HG02610 (cell line): ENCODE measurements around the gene TOMM7.
"Not testable (repeated sequence)": the region's sequence is repeated elsewhere in the genome, so short reads cannot be mapped to it uniquely, and the experiment has no call there.

Experiments used
- ATAC-seq: cut with Tn5 transposase; IDR thresholded peaks from one replicate; pipeline ENCODE4 v1.9.1; 2021; ENCODE audit warnings: mild to moderate bottlenecking, moderate library complexity; ENCODE audit not compliant: unreplicated experiment

The TOMM7 gene

DNA sequence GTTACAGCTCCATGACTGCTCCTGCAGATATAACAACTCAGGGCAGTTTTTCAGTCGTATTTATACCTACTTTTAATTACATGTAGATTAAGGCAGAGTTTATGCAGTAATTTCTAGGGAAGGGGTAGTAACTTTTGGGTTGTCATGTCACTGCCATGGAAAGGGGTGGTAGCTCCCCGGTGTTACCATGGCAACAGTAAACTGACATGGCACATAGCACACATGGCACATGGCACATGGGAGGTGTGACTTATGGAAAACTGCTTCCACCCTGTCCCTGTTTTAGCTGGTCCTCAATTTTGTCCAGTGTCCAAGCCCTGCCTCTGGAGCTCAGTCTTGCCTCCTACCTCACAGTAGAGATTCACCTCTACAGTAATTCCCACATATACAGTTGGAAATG, 3.9 kb upstream of the TOMM7 start:
- no peak for ATAC-seq

- ATAC-seq = no peak
Measured at GRCh38 chr7:22824760-22825159, 2.1 kb upstream of the TOMM7 start.

- ATAC-seq = no peak
Measured at GRCh38 chr7:22823142-22823497, 471 bp upstream of the TOMM7 start.

DNA sequence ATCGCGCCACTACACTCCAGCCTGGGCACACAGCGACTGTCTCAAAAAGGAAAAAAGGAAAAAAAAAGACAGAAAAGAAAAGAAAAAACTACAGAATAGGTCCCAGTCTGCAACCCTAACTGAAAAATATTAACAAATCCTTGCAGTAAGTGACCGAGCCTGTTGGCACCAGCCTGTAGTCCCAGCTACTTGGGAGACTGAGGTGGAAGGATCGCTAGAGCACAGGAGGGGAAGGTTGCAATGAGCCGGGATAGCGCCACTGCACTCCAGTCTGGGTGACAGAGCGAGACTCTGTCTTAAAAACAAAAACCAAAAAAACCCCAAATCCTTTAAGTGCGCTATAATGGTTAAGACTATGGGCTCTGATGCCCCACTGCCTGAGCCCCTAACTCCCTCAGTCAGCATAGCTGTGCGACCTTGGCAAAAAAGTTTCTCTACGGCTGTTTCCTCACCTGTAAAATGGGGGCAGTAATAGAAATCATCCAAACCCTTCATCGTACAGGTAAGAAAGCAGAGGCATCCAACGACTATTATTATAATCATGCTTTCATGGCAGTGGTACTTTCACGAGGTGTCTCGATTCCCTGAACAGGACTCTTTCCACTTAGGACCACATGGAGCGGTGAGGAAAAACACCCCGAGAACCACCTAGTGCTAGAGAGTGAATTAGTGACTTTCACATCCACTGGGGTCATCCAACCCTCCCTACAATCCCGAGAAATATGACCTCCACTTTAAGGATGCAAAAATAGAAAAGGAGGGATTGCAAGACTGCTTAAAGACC, 755 bp downstream of the TOMM7 start:
- no peak for ATAC-seq

GRCh38 chr7:22819476-22819875, 3.2 kb downstream of the TOMM7 start:
- no peak for ATAC-seq

DNA sequence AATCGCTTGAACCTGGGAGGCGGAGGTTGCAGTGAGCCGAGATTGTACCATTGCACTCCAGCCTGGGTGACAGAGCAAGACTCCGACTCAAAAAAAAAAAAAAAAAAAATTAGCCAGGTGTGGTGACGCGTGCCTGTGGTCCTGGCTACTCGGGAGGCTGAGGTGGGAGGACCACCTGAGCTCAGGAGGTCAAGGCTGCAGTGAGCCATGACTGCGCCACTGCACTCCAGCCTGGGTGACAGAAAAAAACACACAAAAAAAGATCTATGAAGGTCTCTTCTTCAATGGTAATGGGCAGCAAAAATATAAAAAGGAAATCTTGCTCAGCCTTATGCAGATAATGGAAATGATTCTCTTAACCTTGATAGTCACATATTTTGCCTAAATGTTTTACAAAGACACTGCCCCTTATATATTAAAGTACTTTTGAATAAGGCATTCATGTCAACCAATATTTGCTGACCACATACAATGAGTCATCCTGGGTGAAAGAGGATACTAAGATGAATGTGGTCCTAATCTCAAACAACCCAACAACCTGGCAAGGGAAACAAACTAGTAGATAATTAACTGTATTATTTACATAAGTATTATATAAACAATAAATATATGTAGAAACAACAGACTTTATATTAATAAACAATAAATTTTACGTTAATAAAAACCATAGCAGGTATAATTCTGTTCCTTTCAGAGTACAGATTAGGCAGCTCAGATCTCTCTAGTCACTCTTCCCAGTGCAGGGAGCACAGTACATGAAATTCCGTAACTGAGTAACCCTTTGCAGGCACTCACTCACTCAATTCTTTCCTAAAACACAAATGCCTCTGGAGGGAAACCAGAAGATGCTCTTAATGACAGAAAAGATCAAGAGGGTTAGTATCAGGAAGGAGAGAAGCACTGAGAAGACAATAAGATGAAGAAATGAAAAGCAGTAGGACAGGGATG, 8.1 kb downstream of the TOMM7 start:
- ATAC-seq = no peak

GRCh38 chr7:22812353-22812752, 10.3 kb downstream of the TOMM7 start:
- no peak for ATAC-seq

DNA sequence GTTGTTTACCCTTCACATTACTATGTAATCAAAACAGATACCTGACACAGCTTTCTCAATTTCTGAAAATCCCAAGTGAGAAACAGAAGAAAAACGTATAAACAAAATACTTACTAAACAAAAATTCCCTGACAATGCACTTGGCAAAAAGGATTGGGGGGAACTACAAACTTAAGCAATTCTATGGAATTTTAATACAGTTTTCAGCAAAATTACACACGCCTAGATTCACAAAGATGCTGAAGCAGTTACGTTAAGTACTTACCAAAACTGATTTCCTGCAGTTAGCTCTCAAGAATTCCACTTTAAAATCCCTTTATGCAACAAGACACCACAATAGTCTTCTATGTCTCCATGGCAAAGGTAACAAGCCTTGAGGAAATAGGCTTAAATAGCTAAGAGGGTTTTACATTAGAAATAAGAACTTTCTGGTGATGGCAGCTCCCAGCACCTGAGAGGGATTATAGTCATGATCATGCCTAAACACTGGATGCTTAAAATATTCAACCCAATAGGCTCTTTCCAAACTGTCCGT, 10.8 kb downstream of the TOMM7 start:
- ATAC-seq = no peak

GRCh38 chr7:22810843-22811242, 11.8 kb downstream of the TOMM7 start:
- ATAC-seq = no peak

DNA sequence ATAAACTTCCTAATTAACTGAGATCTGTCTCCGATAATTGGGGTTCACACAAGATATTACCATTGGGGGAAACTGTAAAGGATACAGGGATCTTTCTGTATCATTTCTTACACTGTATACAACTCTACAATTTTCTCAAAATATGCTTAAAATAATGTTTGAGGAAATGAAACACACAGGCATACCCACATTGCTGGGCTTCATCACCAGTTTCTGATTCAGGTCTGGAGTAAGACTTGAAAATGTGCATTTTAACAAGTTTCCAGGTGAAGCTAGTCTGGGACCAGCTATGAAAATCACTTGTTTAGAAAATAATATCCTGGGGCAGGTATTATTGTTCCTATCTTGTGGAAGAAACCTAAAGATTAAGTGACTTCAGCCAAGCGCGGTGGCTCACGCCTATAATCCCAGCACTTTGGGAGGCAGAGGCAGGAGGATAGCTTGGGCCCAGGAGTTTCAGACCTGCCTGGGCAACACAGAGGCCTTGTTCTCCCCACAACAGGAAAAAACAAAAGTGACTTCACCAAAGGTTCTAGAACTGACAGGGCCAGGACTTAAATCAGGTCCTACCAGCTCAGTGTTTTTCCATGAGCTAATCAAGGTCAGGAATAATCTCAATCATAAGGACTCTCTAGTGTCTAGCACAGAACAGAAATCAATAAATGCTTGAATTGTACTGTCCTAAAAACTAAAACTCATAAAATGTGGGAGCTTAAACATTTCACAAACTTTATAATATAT, 12.6 kb downstream of the TOMM7 start:
- ATAC-seq = no peak

GRCh38 chr7:22808140-22808539, 14.5 kb downstream of the TOMM7 start:
- no peak for ATAC-seq

DNA sequence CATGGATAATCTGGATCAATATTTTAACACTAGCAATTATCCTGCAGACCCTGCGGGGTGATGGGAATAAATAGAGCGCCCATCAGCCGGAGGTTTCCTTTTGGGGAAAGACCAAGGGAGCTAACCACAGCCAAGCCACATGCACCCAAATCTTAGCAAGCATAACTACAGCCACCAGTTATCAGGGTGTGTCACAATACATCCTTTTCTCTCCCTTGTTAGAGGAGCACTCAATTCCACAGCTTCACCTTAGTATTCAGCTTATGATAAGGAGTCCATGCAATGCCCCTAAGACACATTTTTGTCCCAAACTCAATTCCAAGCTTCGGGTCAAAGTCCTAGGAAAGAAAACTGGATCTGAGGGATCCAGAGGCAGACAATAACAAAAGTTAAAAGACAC, 15.9 kb downstream of the TOMM7 start:
- no peak for ATAC-seq

- no peak for ATAC-seq
Measured at GRCh38 chr7:22805227-22805626, 17.4 kb downstream of the TOMM7 start.

- ATAC-seq = not testable (repeated sequence)
Measured at GRCh38 chr7:22802831-22803230, 19.8 kb downstream of the TOMM7 start.

GRCh38 chr7:22802426-22802825, 20.2 kb downstream of the TOMM7 start:
- ATAC-seq = no peak

DNA sequence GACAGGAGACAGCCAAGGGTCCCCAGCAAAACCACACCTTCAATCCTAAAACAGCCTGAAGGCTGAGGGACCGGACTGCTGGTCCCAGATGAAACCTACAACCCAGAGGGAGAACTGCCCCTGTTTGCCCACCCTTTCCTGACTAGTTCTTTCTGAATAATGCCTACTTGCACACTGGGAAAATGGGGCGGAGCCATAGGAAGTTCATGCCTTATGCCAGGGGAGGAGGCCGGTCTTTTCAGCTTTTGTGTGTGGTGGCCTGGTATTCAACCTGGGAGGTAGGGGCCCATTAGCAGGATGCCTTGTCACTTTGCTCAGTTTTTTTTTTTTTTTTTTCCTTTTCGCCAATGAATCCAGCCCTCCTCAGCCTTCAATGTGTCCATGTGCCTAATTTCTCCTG, 20.7 kb downstream of the TOMM7 start:
- no peak for ATAC-seq

- no peak for ATAC-seq
Measured at GRCh38 chr7:22799633-22800032, 23.0 kb downstream of the TOMM7 start.

DNA sequence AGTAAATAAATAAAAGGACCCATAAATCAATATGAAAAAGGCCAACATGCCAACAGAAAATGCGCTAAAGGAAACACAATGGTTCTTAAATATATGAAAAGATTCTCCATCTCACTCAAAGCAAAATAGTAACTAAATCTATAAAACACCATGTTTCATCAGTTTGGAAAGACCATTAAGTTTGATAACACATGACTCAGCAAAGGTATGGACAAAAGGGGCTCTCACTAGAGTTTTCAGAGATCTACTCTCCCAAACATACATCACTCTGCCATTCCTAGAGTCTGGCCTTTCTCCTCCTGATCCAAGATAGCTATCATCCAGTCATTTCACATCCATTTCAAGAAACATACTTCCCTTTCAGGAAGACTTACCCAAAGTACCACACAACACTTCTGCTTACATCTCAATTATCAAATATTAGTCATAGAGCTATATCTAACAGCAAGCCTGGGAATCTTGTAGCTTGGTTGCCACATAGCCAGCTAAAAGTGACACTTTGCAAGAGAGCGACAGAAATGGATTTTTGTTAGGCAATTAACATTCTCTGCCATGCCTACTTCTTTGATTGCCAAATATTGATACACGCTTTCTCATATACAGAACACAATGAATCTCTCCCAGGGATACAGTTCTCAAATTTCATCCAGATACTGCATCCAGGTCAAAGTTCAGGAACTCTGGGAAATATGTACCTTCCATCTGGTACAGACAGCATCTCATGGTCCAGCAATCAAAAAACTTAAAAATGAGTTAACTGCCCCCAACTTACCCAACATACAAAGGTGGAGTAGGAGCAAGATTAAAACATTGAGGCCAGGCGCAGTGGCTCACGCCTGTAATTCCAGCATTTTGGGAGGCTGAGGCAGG, 28.8 kb downstream of the TOMM7 start:
- ATAC-seq = no peak

DNA sequence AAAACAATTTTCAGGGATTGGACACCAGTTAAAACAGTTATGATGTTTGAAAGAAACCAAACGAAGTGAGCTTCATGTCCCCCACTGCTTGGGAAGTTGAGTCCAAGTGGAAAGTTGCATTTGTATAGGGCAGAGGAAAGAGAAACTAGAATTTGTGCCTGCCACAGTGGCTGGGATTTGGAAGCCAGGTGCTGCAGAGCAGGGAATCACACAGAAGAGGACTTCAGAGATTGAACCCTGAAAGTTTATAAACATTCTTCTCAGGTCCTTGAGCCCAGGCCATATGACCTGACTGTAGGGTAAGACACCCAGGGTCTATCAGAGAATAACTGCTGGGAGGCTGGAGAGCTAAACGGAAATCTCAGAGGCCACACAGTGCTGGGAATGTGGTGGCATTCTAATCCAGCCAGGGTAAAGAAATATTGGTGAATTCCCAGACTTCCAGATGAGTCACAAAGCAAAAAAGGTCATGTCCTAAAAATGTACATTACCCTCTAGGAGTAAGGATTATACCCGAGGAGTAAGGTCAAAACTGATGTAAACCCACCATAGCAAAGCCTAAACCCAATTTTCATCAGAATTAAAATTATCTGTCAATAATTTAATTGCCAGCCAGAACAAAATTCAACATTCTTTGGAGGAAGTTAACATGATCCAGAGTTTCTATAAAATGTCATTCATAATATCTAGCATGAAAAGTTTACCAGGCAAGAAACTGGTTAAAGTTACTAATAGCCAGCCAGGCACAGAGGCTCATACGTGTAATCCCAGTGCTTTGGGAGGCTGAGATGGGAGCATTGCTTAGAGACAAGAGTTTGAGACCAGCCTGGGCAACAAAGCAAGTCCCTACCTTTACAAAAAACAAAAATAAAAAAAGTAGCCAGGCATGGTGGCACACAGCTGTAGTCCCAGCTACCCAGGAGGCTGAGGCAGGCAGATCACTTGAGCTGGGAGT, 31.2 kb downstream of the TOMM7 start:
- no peak for ATAC-seq
